Neural progenitor cell (in vitro differentiated cells): ENCODE results near the gene PCSK5. TPM values are rescaled to one million over a fixed set of nuclear protein-coding genes. Genes with fewer than 3 reads are reported as not detected.

Experiments
- DNase-seq: peaks from one replicate; pipeline ENCODE4 v3.0.0-alpha.2; 2016; ENCODE audit warnings: low spot score
- H2AFZ ChIP-seq: fragments of 200-600 bp; sonication (generic); replicated peaks from 2 replicates; pipeline ENCODE4 v1.6.1; 2016; ENCODE audit warnings: antibody characterized with exemption
- H3F3A ChIP-seq: fragments of 200-600 bp; sonication (generic); 2 replicates; pipeline ENCODE4 v1.6.1; 2016; ENCODE audit warnings: antibody characterized with exemption, low read depth
- H3K27ac ChIP-seq: fragments of 200-600 bp; sonication (generic); 2 replicates; pipeline ENCODE4 v1.5.1; 2016; ENCODE audit warnings: mild to moderate bottlenecking
- H3K27me3 ChIP-seq: fragments of 200-600 bp; sonication (generic); 2 replicates; pipeline ENCODE4 v1.6.1; 2016; ENCODE audit warnings: mild to moderate bottlenecking, moderate library complexity
- H3K36me3 ChIP-seq: fragments of 200-600 bp; sonication (generic); 2 replicates; pipeline ENCODE4 v1.5.1; 2016
- H3K4me1 ChIP-seq: fragments of 200-600 bp; sonication (generic); 2 replicates; pipeline ENCODE4 v1.6.1; 2016; ENCODE audit warnings: mixed run types
- H3K4me2 ChIP-seq: fragments of 200-600 bp; sonication (generic); 2 replicates; pipeline ENCODE4 v1.6.1; 2016
- H3K4me3 ChIP-seq: fragments of 200-600 bp; sonication (generic); 2 replicates; pipeline ENCODE4 v1.5.1; 2016
- H3K79me2 ChIP-seq: fragments of 200-600 bp; sonication (generic); 2 replicates; pipeline ENCODE4 v1.6.1; 2016; ENCODE audit warnings: low read depth
- H3K9ac ChIP-seq: fragments of 200-600 bp; sonication (generic); 2 replicates; pipeline ENCODE4 v1.6.1; 2016
- H3K9me3 ChIP-seq: fragments of 200-600 bp; sonication (generic); 2 replicates; pipeline ENCODE4 v1.5.1; 2016; ENCODE audit warnings: low read depth
- H4K20me1 ChIP-seq: fragments of 200-600 bp; sonication (generic); 2 replicates; pipeline ENCODE4 v1.6.1; 2016; ENCODE audit warnings: low read depth
- H3K27ac Mint-ChIP-seq: 3 replicates; pipeline ENCODE4 v1.8.0; 2021; ENCODE audit warnings: mixed read lengths
- H3K27me3 Mint-ChIP-seq: 2 replicates; pipeline ENCODE4 v1.8.0; 2022; ENCODE audit warnings: low read depth, mild to moderate bottlenecking, inconsistent platforms, moderate library complexity, mixed read lengths; ENCODE audit not compliant: insufficient read depth
- H3K36me3 Mint-ChIP-seq: 3 replicates; pipeline ENCODE4 v1.8.0; 2021; ENCODE audit warnings: mixed read lengths
- H3K4me1 Mint-ChIP-seq: 3 replicates; pipeline ENCODE4 v1.8.0; 2021; ENCODE audit warnings: mixed read lengths
- H3K4me3 Mint-ChIP-seq: 3 replicates; pipeline ENCODE4 v1.8.0; 2021; ENCODE audit warnings: mild to moderate bottlenecking, moderate library complexity, mixed read lengths
- H3K9me3 Mint-ChIP-seq: 3 replicates; pipeline ENCODE4 v1.8.0; 2020; ENCODE audit warnings: mixed read lengths
- EZH2 ChIP-seq: fragments of 200-600 bp; sonication (generic); IDR thresholded peaks from 2 replicates; pipeline ENCODE4 v1.6.1; 2017; ENCODE audit warnings: antibody characterized with exemption, mild to moderate bottlenecking, moderate library complexity
- EZH2phosphoT487 ChIP-seq: fragments of 200-600 bp; sonication (generic); IDR thresholded peaks from 2 replicates; pipeline ENCODE4 v1.6.1; 2017; ENCODE audit warnings: antibody characterized with exemption
- total RNA-seq: library from RNA; depleted of rRNA; stranded (reverse); fragments of >200 nt; gene quantifications from 2 replicates; pipeline ENCODE4 v1.2.3, GENCODE V29; 2015; ENCODE audit warnings: low replicate concordance
- TF ChIP-seq, protein P1 (sequence below): fragments of 200-600 bp; sonication (generic); IDR thresholded peaks from 2 replicates; pipeline ENCODE4 v1.5.1; 2017; ENCODE audit warnings: antibody characterized with exemption, mild to moderate bottlenecking

The PCSK5 gene
- total RNA-seq, 1 donor from 2014 or later, result 23.4 TPM

DNA sequence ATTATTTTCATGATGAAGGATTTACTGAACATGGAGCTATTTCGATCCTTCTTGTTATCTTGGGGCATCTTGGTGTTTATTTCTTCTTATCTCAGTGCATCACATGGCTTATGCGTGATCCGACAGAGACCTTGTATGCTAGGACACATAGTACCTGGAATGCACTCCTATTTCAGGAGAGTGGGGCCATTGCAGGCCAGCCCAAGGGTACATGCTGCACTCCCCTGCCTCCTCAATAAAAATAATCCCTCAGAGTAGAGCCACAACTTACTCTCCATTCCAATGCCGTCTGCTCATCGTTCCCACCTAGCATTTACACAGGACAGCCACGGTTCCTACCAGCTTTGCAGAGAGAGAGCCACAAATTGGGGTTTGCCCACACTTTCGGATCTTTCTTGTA, 43.5 kb downstream of the PCSK5 start:
- Histone ChIP-seq H3K4me3 (no peak overlapping the region), H3F3A (peaks cover 10% of the 10 kb centered on the region), H3K4me1 (peaks cover 17% of the 10 kb centered on the region), H3K9me3 (no peaks in the 10 kb centered on the region), H3K27ac (no peak overlapping the region), H4K20me1 (peaks cover 22% of the 10 kb centered on the region), H3K4me2 (no peak overlapping the region), H2AFZ (no peak overlapping the region), H3K79me2 (peaks cover 16% of the 10 kb centered on the region), H3K9ac (no peak overlapping the region), H3K27me3 (no peaks in the 10 kb centered on the region), H3K36me3 (peaks cover 10% of the 10 kb centered on the region)
- H3K9me3 Mint-ChIP-seq, result peaks cover 4% of the 10 kb centered on the region
- H3K4me1 Mint-ChIP-seq, result peaks cover 22% of the 10 kb centered on the region
- no peak for TF ChIP-seq EZH2phosphoT487
- no peak overlapping the region for H3K4me3 Mint-ChIP-seq
- no peak for DNase-seq
- H3K36me3 Mint-ChIP-seq, result peaks cover 43% of the 10 kb centered on the region
- H3K27ac Mint-ChIP-seq, result no peak overlapping the region
- H3K27me3 Mint-ChIP-seq, result peaks cover 2% of the 10 kb centered on the region

DNA sequence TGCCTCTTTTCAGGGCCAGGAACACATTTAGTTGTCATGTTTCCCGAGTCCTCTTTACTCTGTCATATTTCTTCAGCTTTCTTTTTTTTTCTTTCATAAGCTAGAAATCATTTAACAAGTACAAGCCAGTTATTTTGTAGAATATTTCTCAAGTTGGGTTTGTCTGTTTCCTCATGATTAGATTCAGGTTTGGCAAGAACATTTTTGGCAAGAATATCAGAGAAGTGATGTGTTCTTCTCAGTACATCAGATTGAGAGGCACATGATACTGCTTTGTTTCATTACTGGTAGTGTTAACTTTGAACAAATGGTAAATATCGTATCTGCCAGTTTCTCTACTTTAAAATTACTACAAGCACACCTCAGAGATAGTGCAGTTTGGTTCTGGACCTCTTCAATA, 45.1 kb downstream of the PCSK5 start:
- Histone ChIP-seq H3F3A (peaks cover 2% of the 10 kb centered on the region), H3K79me2 (peaks cover 8% of the 10 kb centered on the region), H3K4me3 (no peak overlapping the region), H3K27ac (no peak overlapping the region), H3K4me1 (peaks cover 9% of the 10 kb centered on the region), H2AFZ (no peak overlapping the region), H3K27me3 (no peaks in the 10 kb centered on the region), H3K36me3 (peaks cover 10% of the 10 kb centered on the region), H4K20me1 (peaks cover 9% of the 10 kb centered on the region), H3K4me2 (no peak overlapping the region), H3K9ac (no peak overlapping the region), H3K9me3 (no peaks in the 10 kb centered on the region)
- peaks cover 3% of the 10 kb centered on the region for H3K27me3 Mint-ChIP-seq
- no peaks in the 10 kb centered on the region for H3K9me3 Mint-ChIP-seq
- no peak for DNase-seq
- no peak overlapping the region for H3K27ac Mint-ChIP-seq
- no peak overlapping the region for H3K4me3 Mint-ChIP-seq
- peaks cover 9% of the 10 kb centered on the region for H3K4me1 Mint-ChIP-seq
- no peak for TF ChIP-seq EZH2
- TF ChIP-seq EZH2phosphoT487, result no peak
- TF ChIP-seq, protein P1, sequence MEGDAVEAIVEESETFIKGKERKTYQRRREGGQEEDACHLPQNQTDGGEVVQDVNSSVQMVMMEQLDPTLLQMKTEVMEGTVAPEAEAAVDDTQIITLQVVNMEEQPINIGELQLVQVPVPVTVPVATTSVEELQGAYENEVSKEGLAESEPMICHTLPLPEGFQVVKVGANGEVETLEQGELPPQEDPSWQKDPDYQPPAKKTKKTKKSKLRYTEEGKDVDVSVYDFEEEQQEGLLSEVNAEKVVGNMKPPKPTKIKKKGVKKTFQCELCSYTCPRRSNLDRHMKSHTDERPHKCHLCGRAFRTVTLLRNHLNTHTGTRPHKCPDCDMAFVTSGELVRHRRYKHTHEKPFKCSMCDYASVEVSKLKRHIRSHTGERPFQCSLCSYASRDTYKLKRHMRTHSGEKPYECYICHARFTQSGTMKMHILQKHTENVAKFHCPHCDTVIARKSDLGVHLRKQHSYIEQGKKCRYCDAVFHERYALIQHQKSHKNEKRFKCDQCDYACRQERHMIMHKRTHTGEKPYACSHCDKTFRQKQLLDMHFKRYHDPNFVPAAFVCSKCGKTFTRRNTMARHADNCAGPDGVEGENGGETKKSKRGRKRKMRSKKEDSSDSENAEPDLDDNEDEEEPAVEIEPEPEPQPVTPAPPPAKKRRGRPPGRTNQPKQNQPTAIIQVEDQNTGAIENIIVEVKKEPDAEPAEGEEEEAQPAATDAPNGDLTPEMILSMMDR, result no peak
- peaks cover 44% of the 10 kb centered on the region for H3K36me3 Mint-ChIP-seq

DNA sequence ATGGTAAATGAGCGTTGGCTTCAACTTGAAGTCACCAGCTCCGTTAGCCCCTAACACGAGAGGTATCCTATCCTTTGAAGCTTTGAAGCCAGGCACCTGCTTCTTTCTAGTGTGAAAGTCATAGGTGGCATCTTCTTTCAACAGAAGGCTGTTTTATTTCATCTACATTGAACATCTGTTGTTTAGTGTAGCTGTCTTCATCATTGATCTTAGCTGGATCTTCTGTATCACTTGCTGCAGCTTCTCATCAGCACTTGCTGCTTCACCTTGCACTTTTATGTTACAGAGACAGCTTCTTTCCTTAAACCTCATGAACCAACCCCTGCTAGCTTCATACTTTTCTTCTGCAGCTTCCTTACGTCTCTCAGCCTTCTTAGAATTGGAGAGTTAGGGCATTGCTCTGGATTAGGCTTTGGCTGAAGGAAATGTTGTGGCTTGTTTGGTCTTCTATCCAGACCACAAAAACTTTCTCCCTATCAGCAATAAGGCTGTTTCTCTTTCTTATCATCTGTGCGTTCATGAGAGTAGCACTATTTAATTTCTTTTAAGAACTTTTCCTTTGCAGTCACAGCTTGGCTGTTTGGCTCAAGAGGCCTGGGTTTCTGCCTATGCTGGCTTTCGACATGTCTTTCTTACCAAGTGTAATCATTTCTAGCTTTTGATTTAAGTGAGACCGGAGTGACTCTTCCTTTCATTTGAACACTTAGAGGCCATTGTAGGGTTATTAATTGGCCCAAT, 47.2 kb downstream of the PCSK5 start:
- Mint-ChIP-seq H3K27ac (no peak overlapping the region), H3K27me3 (peaks cover 3% of the 10 kb centered on the region), H3K4me3 (no peak overlapping the region), H3K36me3 (peaks cover 52% of the 10 kb centered on the region), H3K4me1 (no peaks in the 10 kb centered on the region), H3K9me3 (peaks cover 6% of the 10 kb centered on the region)
- Histone ChIP-seq H3K36me3 (peaks cover 10% of the 10 kb centered on the region), H3K4me3 (no peak overlapping the region), H3K9me3 (no peaks in the 10 kb centered on the region), H3K79me2 (no peaks in the 10 kb centered on the region), H3K9ac (no peak overlapping the region), H4K20me1 (no peaks in the 10 kb centered on the region), H3K27ac (no peak overlapping the region), H3F3A (no peaks in the 10 kb centered on the region), H3K4me2 (no peak overlapping the region), H3K27me3 (no peaks in the 10 kb centered on the region), H3K4me1 (no peaks in the 10 kb centered on the region), H2AFZ (no peak overlapping the region)
- DNase-seq, result no peak
- TF ChIP-seq, protein P1, result no peak
- TF ChIP-seq EZH2phosphoT487 (no peak), EZH2 (no peak)

DNA sequence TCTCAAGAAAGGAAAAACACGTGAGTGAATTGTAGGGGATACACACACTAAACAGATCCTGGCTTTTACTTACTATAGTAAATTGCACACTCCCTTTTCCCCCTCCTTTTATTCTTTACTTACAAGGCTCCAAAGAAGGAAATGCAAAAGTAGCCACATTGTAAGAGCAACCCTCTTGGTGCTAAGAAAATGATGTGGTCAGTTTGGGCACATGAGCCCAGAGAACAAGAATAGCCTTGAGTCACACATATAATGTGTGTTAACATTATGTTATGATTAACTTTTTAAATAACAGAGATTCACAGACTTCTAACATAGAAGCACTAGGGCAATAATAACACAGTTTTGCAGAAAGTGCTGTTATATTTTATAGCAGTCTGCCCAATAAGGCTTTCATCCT, 48.5 kb downstream of the PCSK5 start:
- H3K27ac ChIP-seq, result no peak overlapping the region
- H3K27ac Mint-ChIP-seq, result no peak overlapping the region
- no peak overlapping the region for H3K4me3 Mint-ChIP-seq
- no peak overlapping the region for H3K9ac ChIP-seq
- no peaks in the 10 kb centered on the region for H3K9me3 ChIP-seq
- H3K79me2 ChIP-seq, result no peaks in the 10 kb centered on the region
- peaks cover 6% of the 10 kb centered on the region for H3K9me3 Mint-ChIP-seq
- no peak overlapping the region for H2AFZ ChIP-seq
- H3K27me3 ChIP-seq, result no peaks in the 10 kb centered on the region
- H4K20me1 ChIP-seq, result no peaks in the 10 kb centered on the region
- H3K4me1 ChIP-seq, result no peaks in the 10 kb centered on the region
- TF ChIP-seq EZH2, result no peak
- TF ChIP-seq, protein P1, result no peak
- no peak for TF ChIP-seq EZH2phosphoT487
- no peak overlapping the region for H3K4me3 ChIP-seq
- DNase-seq, result no peak
- no peaks in the 10 kb centered on the region for H3K4me1 Mint-ChIP-seq
- H3K27me3 Mint-ChIP-seq, result peaks cover 3% of the 10 kb centered on the region
- peaks cover 44% of the 10 kb centered on the region for H3K36me3 Mint-ChIP-seq
- no peak overlapping the region for H3K4me2 ChIP-seq
- peaks cover 10% of the 10 kb centered on the region for H3K36me3 ChIP-seq
- H3F3A ChIP-seq, result no peaks in the 10 kb centered on the region
